GM21529 (cell line): ENCODE results near the gene DAPK1.
"Not testable (repeated sequence)": the region's sequence is repeated elsewhere in the genome, so short reads cannot be mapped to it uniquely, and the experiment has no call there.

ENCODE experiments used
- ATAC-seq: cut with Tn5 transposase; IDR thresholded peaks from one replicate; pipeline ENCODE4 v1.9.1; 2021; ENCODE audit not compliant: unreplicated experiment

DAPK1 gene

GRCh38 chr9:87498046-87498810 is 561 bp downstream of the DAPK1 start:
- peak; percentile 18 for ATAC-seq

- ATAC-seq, result no peak
Observed at GRCh38 chr9:87498811-87499360, 1.2 kb downstream of the DAPK1 start.

- peak; percentile 56 for ATAC-seq
Observed at GRCh38 chr9:87499424-87500017, 1.9 kb downstream of the DAPK1 start.

- ATAC-seq, result no peak
Observed at GRCh38 chr9:87500491-87501270, 3.0 kb downstream of the DAPK1 start.

GRCh38 chr9:87501271-87501656 is 3.6 kb downstream of the DAPK1 start:
- ATAC-seq, result not testable (repeated sequence)

GRCh38 chr9:87501806-87502205 is 4.1 kb downstream of the DAPK1 start:
- no peak for ATAC-seq

GRCh38 chr9:87502391-87503221 is 4.9 kb downstream of the DAPK1 start:
- no peak for ATAC-seq

- no peak for ATAC-seq
Observed at GRCh38 chr9:87503430-87503829, 5.8 kb downstream of the DAPK1 start.

- no peak for ATAC-seq
Observed at GRCh38 chr9:87503927-87504326, 6.3 kb downstream of the DAPK1 start.

GRCh38 chr9:87504938-87505337 is 7.3 kb downstream of the DAPK1 start:
- no peak for ATAC-seq

- ATAC-seq, result no peak
Observed at GRCh38 chr9:87505869-87506678, 8.4 kb downstream of the DAPK1 start.

- no peak for ATAC-seq
Observed at GRCh38 chr9:87507576-87507975, 9.9 kb downstream of the DAPK1 start.

GRCh38 chr9:87510252-87510683 is 12.6 kb downstream of the DAPK1 start:
- no peak for ATAC-seq

GRCh38 chr9:87512311-87512710 is 14.6 kb downstream of the DAPK1 start:
- ATAC-seq, result no peak

- ATAC-seq, result no peak
Observed at GRCh38 chr9:87513161-87513560, 15.5 kb downstream of the DAPK1 start.

GRCh38 chr9:87513880-87514535 is 16.3 kb downstream of the DAPK1 start:
- ATAC-seq, result no peak

GRCh38 chr9:87515006-87515405 is 17.3 kb downstream of the DAPK1 start:
- no peak for ATAC-seq

GRCh38 chr9:87515588-87516221 is 18.0 kb downstream of the DAPK1 start:
- no peak for ATAC-seq
